Measurements from ENCODE around the gene HBM. TPM values are rescaled to one million over a fixed set of nuclear protein-coding genes. Genes with fewer than 3 reads are reported as not detected.

HBM gene
- polyA plus RNA-seq, 1 of the 3 experiments (the other 2 are of a cell fraction) = not detected

DNA sequence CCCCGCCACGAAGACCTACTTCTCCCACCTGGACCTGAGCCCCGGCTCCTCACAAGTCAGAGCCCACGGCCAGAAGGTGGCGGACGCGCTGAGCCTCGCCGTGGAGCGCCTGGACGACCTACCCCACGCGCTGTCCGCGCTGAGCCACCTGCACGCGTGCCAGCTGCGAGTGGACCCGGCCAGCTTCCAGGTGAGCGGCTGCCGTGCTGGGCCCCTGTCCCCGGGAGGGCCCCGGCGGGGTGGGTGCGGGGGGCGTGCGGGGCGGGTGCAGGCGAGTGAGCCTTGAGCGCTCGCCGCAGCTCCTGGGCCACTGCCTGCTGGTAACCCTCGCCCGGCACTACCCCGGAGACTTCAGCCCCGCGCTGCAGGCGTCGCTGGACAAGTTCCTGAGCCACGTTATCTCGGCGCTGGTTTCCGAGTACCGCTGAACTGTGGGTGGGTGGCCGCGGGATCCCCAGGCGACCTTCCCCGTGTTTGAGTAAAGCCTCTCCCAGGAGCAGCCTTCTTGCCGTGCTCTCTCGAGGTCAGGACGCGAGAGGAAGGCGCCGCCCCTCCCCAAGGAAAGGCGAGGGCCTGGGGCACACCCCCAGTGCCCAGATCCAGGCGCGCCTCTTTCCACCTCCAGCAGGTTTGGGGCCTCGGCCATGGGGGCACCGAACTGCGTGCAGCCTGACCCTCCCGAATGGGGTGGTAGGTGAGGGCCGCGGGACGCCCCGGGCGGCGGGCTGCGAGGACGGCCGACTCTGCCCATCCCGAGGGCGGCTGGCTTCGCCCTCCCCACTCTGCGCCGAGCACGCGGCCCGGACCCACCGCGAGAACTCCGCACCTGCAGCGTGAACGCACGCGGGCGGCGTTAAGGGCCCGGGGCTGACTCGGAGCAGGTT, 15.1 kb downstream of the HBM start (continued):
- TF ChIP-seq, protein P1, sequence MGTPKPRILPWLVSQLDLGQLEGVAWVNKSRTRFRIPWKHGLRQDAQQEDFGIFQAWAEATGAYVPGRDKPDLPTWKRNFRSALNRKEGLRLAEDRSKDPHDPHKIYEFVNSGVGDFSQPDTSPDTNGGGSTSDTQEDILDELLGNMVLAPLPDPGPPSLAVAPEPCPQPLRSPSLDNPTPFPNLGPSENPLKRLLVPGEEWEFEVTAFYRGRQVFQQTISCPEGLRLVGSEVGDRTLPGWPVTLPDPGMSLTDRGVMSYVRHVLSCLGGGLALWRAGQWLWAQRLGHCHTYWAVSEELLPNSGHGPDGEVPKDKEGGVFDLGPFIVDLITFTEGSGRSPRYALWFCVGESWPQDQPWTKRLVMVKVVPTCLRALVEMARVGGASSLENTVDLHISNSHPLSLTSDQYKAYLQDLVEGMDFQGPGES (IDR thresholded peaks at IDR 0.05; ENCODE audit: low read depth, low read length) = no peak
- TF ChIP-seq EP300 (IDR thresholded peaks at IDR 0.05; ENCODE audit: borderline replicate concordance in 1 of 2, low read depth in 1 of 2, low read length in 1 of 2) (no peak), JUND (IDR thresholded peaks at IDR 0.05) (no peak), RAD21 (IDR thresholded peaks at IDR 0.05; ENCODE audit: low read length) (no peak), NRF1 (IDR thresholded peaks at IDR 0.05; ENCODE audit: low read depth, low read length) (no peak), TCF12 (IDR thresholded peaks at IDR 0.05) (no peak), FOSL2 (IDR thresholded peaks at IDR 0.05; ENCODE audit: borderline replicate concordance, low read depth) (no peak), SMC3 (IDR thresholded peaks at IDR 0.05; ENCODE audit: low read depth, low read length) (no peak), FOXM1 (IDR thresholded peaks at IDR 0.05; ENCODE audit: low read depth) (no peak), CHD2 (IDR thresholded peaks at IDR 0.05; ENCODE audit: low read length, partially characterized antibody) (peak; percentile 97), SIN3A (IDR thresholded peaks at IDR 0.05; ENCODE audit: borderline replicate concordance, low read depth, low read length) (peak; percentile 62; the same call in 1 of the 2 replicates), FOXJ3 (CRISPR knock-in tag; IDR thresholded peaks at IDR 0.05) (no peak)
- TF ChIP-seq, protein P2, sequence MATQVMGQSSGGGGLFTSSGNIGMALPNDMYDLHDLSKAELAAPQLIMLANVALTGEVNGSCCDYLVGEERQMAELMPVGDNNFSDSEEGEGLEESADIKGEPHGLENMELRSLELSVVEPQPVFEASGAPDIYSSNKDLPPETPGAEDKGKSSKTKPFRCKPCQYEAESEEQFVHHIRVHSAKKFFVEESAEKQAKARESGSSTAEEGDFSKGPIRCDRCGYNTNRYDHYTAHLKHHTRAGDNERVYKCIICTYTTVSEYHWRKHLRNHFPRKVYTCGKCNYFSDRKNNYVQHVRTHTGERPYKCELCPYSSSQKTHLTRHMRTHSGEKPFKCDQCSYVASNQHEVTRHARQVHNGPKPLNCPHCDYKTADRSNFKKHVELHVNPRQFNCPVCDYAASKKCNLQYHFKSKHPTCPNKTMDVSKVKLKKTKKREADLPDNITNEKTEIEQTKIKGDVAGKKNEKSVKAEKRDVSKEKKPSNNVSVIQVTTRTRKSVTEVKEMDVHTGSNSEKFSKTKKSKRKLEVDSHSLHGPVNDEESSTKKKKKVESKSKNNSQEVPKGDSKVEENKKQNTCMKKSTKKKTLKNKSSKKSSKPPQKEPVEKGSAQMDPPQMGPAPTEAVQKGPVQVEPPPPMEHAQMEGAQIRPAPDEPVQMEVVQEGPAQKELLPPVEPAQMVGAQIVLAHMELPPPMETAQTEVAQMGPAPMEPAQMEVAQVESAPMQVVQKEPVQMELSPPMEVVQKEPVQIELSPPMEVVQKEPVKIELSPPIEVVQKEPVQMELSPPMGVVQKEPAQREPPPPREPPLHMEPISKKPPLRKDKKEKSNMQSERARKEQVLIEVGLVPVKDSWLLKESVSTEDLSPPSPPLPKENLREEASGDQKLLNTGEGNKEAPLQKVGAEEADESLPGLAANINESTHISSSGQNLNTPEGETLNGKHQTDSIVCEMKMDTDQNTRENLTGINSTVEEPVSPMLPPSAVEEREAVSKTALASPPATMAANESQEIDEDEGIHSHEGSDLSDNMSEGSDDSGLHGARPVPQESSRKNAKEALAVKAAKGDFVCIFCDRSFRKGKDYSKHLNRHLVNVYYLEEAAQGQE (IDR thresholded peaks at IDR 0.05; ENCODE audit: low read depth, low read length) = no peak

DNA sequence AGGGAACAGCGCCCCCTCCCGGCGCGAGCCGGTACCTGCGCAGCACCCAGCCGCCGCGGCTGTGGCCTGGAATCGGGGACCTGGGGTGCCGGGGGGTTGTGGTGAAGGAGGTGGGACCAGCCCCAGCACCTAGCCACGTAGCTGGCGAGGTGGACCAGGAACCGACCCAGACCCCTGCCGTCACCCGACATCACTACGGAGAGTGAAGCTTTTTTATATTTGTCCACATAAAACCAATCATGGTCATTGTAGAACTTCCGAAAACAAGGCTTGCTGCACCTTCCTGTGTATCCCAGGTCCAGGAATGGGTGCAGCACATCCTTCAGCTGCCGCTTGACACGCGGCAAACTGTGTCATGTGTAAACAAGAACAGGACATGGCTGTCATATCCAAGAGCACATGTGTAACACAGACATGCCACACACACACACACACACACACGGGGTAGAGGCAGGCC, 15.8 kb downstream of the HBM start:
- POLR2A ChIA-PET = no interaction called here
- WGBS (ENCODE audit: low lambda C conversion rate) = 14% methylated on average over 15 of the region's 22 CpGs

More for the DNA sequence above, 15.8 kb downstream of the HBM start:
- Histone ChIP-seq H3K4me3 (ENCODE audit: low read depth in 2 of 2, low read length in 1 of 2) (peak overlapping the region in 1 of 2 experiments; percentile 56; a peak in 1 of 4 replicates), H4K20me1 (ENCODE audit: insufficient read depth) (peaks cover 11% of the 10 kb centered on the region), H3K27ac (ENCODE audit: low read depth in 2 of 2, low read length in 1 of 2) (no peak overlapping the region), H3K27me3 (ENCODE audit: insufficient read depth) (peaks cover 14% of the 10 kb centered on the region), H3K9ac (no peak overlapping the region), H3K9me3 (no peaks in the 10 kb centered on the region), H3K79me2 (ENCODE audit: insufficient read depth) (no peaks in the 10 kb centered on the region), H3K4me1 (ENCODE audit: control insufficient read depth in 1 of 2, insufficient read depth in 2 of 2, low read depth in 1 of 2, low read length in 1 of 2) (peaks cover 0 to 10% of the 10 kb centered on the region in 2 experiments; a peak in 1 of 4 replicates), H3F3A (replicated peaks; ENCODE audit: insufficient read depth) (peaks cover 4% of the 10 kb centered on the region), H3K9me2 (no peaks in the 10 kb centered on the region), H3K36me3 (replicated peaks in 1 of 2; ENCODE audit: control insufficient read depth in 1 of 2, insufficient read depth in 2 of 2, low read length in 1 of 2) (peaks cover 3 to 6% of the 10 kb centered on the region in 2 experiments), H2AFZ (ENCODE audit: low read depth) (no peak overlapping the region), H3K4me2 (peak overlapping the region; percentile 91; the same call in 1 of the 2 replicates)
- DNase-seq = peak; percentile 43
- TF ChIP-seq FOXJ3 (CRISPR knock-in tag; IDR thresholded peaks at IDR 0.05) = no peak
- no peak for TF ChIP-seq EZH2phosphoT487 (IDR thresholded peaks at IDR 0.05; ENCODE audit: borderline replicate concordance, low read depth)
- TF ChIP-seq SMC3 (IDR thresholded peaks at IDR 0.05; ENCODE audit: low read depth, low read length) = peak; percentile 51
- TF ChIP-seq NRF1 (IDR thresholded peaks at IDR 0.05; ENCODE audit: low read depth, low read length) = peak; percentile 38; the same call in 1 of the 2 replicates
- TF ChIP-seq, protein P3, sequence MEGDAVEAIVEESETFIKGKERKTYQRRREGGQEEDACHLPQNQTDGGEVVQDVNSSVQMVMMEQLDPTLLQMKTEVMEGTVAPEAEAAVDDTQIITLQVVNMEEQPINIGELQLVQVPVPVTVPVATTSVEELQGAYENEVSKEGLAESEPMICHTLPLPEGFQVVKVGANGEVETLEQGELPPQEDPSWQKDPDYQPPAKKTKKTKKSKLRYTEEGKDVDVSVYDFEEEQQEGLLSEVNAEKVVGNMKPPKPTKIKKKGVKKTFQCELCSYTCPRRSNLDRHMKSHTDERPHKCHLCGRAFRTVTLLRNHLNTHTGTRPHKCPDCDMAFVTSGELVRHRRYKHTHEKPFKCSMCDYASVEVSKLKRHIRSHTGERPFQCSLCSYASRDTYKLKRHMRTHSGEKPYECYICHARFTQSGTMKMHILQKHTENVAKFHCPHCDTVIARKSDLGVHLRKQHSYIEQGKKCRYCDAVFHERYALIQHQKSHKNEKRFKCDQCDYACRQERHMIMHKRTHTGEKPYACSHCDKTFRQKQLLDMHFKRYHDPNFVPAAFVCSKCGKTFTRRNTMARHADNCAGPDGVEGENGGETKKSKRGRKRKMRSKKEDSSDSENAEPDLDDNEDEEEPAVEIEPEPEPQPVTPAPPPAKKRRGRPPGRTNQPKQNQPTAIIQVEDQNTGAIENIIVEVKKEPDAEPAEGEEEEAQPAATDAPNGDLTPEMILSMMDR (IDR thresholded peaks at IDR 0.05) = peak; percentile 86
- TF ChIP-seq RAD21 (IDR thresholded peaks at IDR 0.05; ENCODE audit: low read length) = peak; percentile 67
- peak; percentile 61; the same call in 1 of the 2 replicates for TF ChIP-seq POLR2AphosphoS5 (IDR thresholded peaks at IDR 0.05; ENCODE audit: low read depth, low read length)
- CTCF ChIA-PET = interaction anchor here (0.6 to 7.5 kb wide), 28 partner anchors 11 to 181 kb away, joined by 3 to 120 read pairs (median 4); partner anchors contain the start of genes HBM, NPRL3, POLR3K and SNRNP25

Measured in SK-N-SH (cell line).